Measurements from ENCODE around the gene SORBS1. TPM values are rescaled to one million over a fixed set of nuclear protein-coding genes. Genes with fewer than 3 reads are reported as not detected.

The SORBS1 gene
- total RNA-seq, 2 experiments from 2014 or later: 0.57 to 3.1 TPM

GRCh38 chr10:95573964-95574604 lies 12.9 kb upstream of the SORBS1 start:
- Histone ChIP-seq H3K4me2 (ENCODE audit: low read length) (no peak overlapping the region), H3K9me2 (ENCODE audit: insufficient read depth, low read length) (no peaks in the 10 kb centered on the region), H3K9me3 (ENCODE audit: low read length) (no peaks in the 10 kb centered on the region), H4K20me1 (ENCODE audit: insufficient read depth, low read length) (no peaks in the 10 kb centered on the region), H3K27ac (ENCODE audit: low read depth, low read length, poor library complexity, severe bottlenecking) (no peak overlapping the region), H3K4me3 (ENCODE audit: low read depth, low read length, poor library complexity, severe bottlenecking) (no peak overlapping the region), H3K36me3 (ENCODE audit: insufficient read depth, low read length) (no peaks in the 10 kb centered on the region), H2AFZ (ENCODE audit: low read length) (no peak overlapping the region), H3K4me1 (ENCODE audit: insufficient read depth, low read length, poor library complexity, severe bottlenecking) (no peaks in the 10 kb centered on the region), H3K79me2 (ENCODE audit: insufficient read depth, low read depth, low read length) (no peaks in the 10 kb centered on the region)
- intact Hi-C loops (cut with micrococcal nuclease; ENCODE audit: unreplicated experiment): no loop called here
- TF ChIP-seq EZH2phosphoT487 (IDR thresholded peaks at IDR 0.05; ENCODE audit: borderline replicate concordance, low read depth, low read length): no peak
- no peak for TF ChIP-seq CTCF (conservative IDR thresholded peaks at IDR 0.05; ENCODE audit: low read length)
- DNase-seq (ENCODE audit: low spot score): no peak
- POLR2A ChIA-PET: no interaction called here
- BruUV-seq (replicated peaks): no TSS peak
- CTCF ChIA-PET (ENCODE audit: unreplicated experiment): no interaction called here

GRCh38 chr10:95573527-95573926 lies 12.4 kb upstream of the SORBS1 start:
- no peaks in the 10 kb centered on the region for H3K9me2 ChIP-seq (ENCODE audit: insufficient read depth, low read length)
- H3K4me1 ChIP-seq (ENCODE audit: insufficient read depth, low read length, poor library complexity, severe bottlenecking): no peaks in the 10 kb centered on the region
- ChIA-PET CTCF (ENCODE audit: unreplicated experiment) (no interaction called here), POLR2A (no interaction called here)
- H2AFZ ChIP-seq (ENCODE audit: low read length): no peak overlapping the region
- no peaks in the 10 kb centered on the region for H3K9me3 ChIP-seq (ENCODE audit: low read length)
- no peak overlapping the region for H3K27ac ChIP-seq (ENCODE audit: low read depth, low read length, poor library complexity, severe bottlenecking)
- H3K4me3 ChIP-seq (ENCODE audit: low read depth, low read length, poor library complexity, severe bottlenecking): no peak overlapping the region
- no TSS peak for BruUV-seq (replicated peaks)
- no peaks in the 10 kb centered on the region for H4K20me1 ChIP-seq (ENCODE audit: insufficient read depth, low read length)
- intact Hi-C loops (cut with micrococcal nuclease; ENCODE audit: unreplicated experiment): no loop called here
- no peaks in the 10 kb centered on the region for H3K79me2 ChIP-seq (ENCODE audit: insufficient read depth, low read depth, low read length)
- TF ChIP-seq CTCF (conservative IDR thresholded peaks at IDR 0.05; ENCODE audit: low read length) (no peak), EZH2phosphoT487 (IDR thresholded peaks at IDR 0.05; ENCODE audit: borderline replicate concordance, low read depth, low read length) (no peak)
- no peak overlapping the region for H3K4me2 ChIP-seq (ENCODE audit: low read length)
- no peaks in the 10 kb centered on the region for H3K36me3 ChIP-seq (ENCODE audit: insufficient read depth, low read length)
- DNase-seq (ENCODE audit: low spot score): no peak

- no peak overlapping the region for H3K4me3 ChIP-seq (ENCODE audit: low read depth, low read length, poor library complexity, severe bottlenecking)
- TF ChIP-seq EZH2phosphoT487 (IDR thresholded peaks at IDR 0.05; ENCODE audit: borderline replicate concordance, low read depth, low read length) (no peak), CTCF (conservative IDR thresholded peaks at IDR 0.05; ENCODE audit: low read length) (no peak)
- H4K20me1 ChIP-seq (ENCODE audit: insufficient read depth, low read length): no peaks in the 10 kb centered on the region
- H3K36me3 ChIP-seq (ENCODE audit: insufficient read depth, low read length): no peaks in the 10 kb centered on the region
- no peak overlapping the region for H3K4me2 ChIP-seq (ENCODE audit: low read length)
- intact Hi-C loops (cut with micrococcal nuclease; ENCODE audit: unreplicated experiment): no loop called here
- no peak overlapping the region for H2AFZ ChIP-seq (ENCODE audit: low read length)
- H3K9me3 ChIP-seq (ENCODE audit: low read length): no peaks in the 10 kb centered on the region
- POLR2A ChIA-PET: no interaction called here
- DNase-seq (ENCODE audit: low spot score): no peak
- H3K27ac ChIP-seq (ENCODE audit: low read depth, low read length, poor library complexity, severe bottlenecking): no peak overlapping the region
- H3K79me2 ChIP-seq (ENCODE audit: insufficient read depth, low read depth, low read length): no peaks in the 10 kb centered on the region
- BruUV-seq (replicated peaks): no TSS peak
- CTCF ChIA-PET (ENCODE audit: unreplicated experiment): no interaction called here
- H3K4me1 ChIP-seq (ENCODE audit: insufficient read depth, low read length, poor library complexity, severe bottlenecking): no peaks in the 10 kb centered on the region
- H3K9me2 ChIP-seq (ENCODE audit: insufficient read depth, low read length): no peaks in the 10 kb centered on the region
Observed at GRCh38 chr10:95572131-95572820, 11.1 kb upstream of the SORBS1 start.
